A549 (cell line): ENCODE measurements around the gene C16orf46. TPM values are rescaled to one million over a fixed set of nuclear protein-coding genes. Genes with fewer than 3 reads are reported as not detected.

Source experiments
- CHD4 ChIP-seq: fragments of 200-600 bp; sonication (generic); IDR thresholded peaks from 2 replicates; pipeline ENCODE4 v1.6.1; 2016; ENCODE audit warnings: antibody characterized with exemption, mild to moderate bottlenecking, borderline replicate concordance
- EHF ChIP-seq: fragments of 250-450 bp; sonication (Bioruptor Pico); IDR thresholded peaks from 2 replicates; pipeline ENCODE4 v1.5.0; 2020; ENCODE audit warnings: mild to moderate bottlenecking
- FOSB ChIP-seq: fragments of 250-450 bp; sonication (Bioruptor Pico); IDR thresholded peaks from 2 replicates; pipeline ENCODE4 v1.5.0; 2020; ENCODE audit warnings: mild to moderate bottlenecking, moderate library complexity
- FOXS1 ChIP-seq: fragments of 250-450 bp; sonication (Bioruptor Pico); IDR thresholded peaks from 2 replicates; pipeline ENCODE4 v1.5.0; 2020; ENCODE audit warnings: mild to moderate bottlenecking, moderate library complexity
- GATA3 ChIP-seq: IDR thresholded peaks from 2 replicates; pipeline ENCODE4 v1.6.1; 2012; ENCODE audit warnings: borderline replicate concordance
- HOXA7 ChIP-seq: fragments of 250-450 bp; sonication (Bioruptor Pico); IDR thresholded peaks from 2 replicates; pipeline ENCODE4 v1.5.0; 2020; ENCODE audit warnings: mild to moderate bottlenecking, moderate library complexity
- HOXB13 ChIP-seq: fragments of 250-450 bp; sonication (Bioruptor Pico); IDR thresholded peaks from 2 replicates; pipeline ENCODE4 v1.5.0; 2020; ENCODE audit warnings: low read depth, mild to moderate bottlenecking, moderate library complexity
- JUN ChIP-seq, 2 experiments: fragments of >200 bp; sonication (Bioruptor Twin); formaldehyde crosslinking; IDR thresholded peaks; 2 replicates in 1 of 2; 3 replicates in 1 of 2; pipeline ENCODE4 v1.6.1; 2016 to 2017
- MAZ ChIP-seq: fragments of 150-350 bp; IDR thresholded peaks from 2 replicates; pipeline ENCODE4 v1.6.1; 2014; ENCODE audit warnings: antibody characterized with exemption, low read depth, low read length, borderline replicate concordance
- NFE2L2 ChIP-seq: fragments of 150-350 bp; conservative IDR thresholded peaks from 2 replicates; pipeline ENCODE4 v1.6.1; 2014; ENCODE audit warnings: low read length
- NR3C1 ChIP-seq: fragments of >200 bp; sonication (Bioruptor Twin); formaldehyde crosslinking; IDR thresholded peaks from 3 replicates; pipeline ENCODE4 v1.6.1; 2017
- POLR2A ChIP-seq: IDR thresholded peaks from 2 replicates; pipeline ENCODE4 v1.6.1; 2012; ENCODE audit warnings: mild to moderate bottlenecking, low read length
- RCOR1 ChIP-seq: fragments of 150-350 bp; IDR thresholded peaks from 2 replicates; pipeline ENCODE4 v1.6.1; 2014; ENCODE audit warnings: antibody characterized with exemption, low read length, low read depth
- RFX5 ChIP-seq: fragments of 450-650 bp; IDR thresholded peaks from 2 replicates; pipeline ENCODE4 v1.7.1; 2014; ENCODE audit warnings: antibody characterized with exemption, mild to moderate bottlenecking, moderate library complexity
- RNF2 ChIP-seq: fragments of 200-600 bp; sonication (generic); IDR thresholded peaks from 2 replicates; pipeline ENCODE4 v1.6.1; 2016; ENCODE audit warnings: low read depth, mild to moderate bottlenecking, antibody characterized with exemption, moderate library complexity, borderline replicate concordance
- ZSCAN20 ChIP-seq: fragments of 250-450 bp; sonication (Bioruptor Pico); IDR thresholded peaks from 2 replicates; pipeline ENCODE4 v1.8.0; 2022; ENCODE audit warnings: mild to moderate bottlenecking, moderate library complexity
- polyA plus RNA-seq, 4 experiments: library from polyadenylated mRNA; depleted of rRNA in 3 of 4; stranded (reverse); fragments of >200 nt; fragmentation: RNase III in 1 of 4; extraction: RNeasy Plus Mini Kit Qiagen cat#74134 plus additional on column Dnase treatment in 1 of 4; gene quantifications; 2 replicates in 3 of 4; 3 replicates in 1 of 4; pipeline ENCODE4 v1.2.3, GENCODE V29; 2011 to 2017
- TF ChIP-seq, protein P1 (sequence below): fragments of 200-600 bp; sonication (generic); IDR thresholded peaks from 2 replicates; pipeline ENCODE4 v1.6.1; 2016; ENCODE audit warnings: antibody characterized with exemption, mild to moderate bottlenecking, moderate library complexity
- TF ChIP-seq, protein P2 (sequence below): fragments of 150-350 bp; IDR thresholded peaks from 2 replicates; pipeline ENCODE4 v1.6.1; 2014; ENCODE audit warnings: low read depth, mild to moderate bottlenecking, low read length
- TF ChIP-seq, protein P3 (sequence below): fragments of 250-450 bp; sonication (Bioruptor Pico); IDR thresholded peaks from 2 replicates; pipeline ENCODE4 v1.5.0; 2021; ENCODE audit warnings: mild to moderate bottlenecking, moderate library complexity, borderline replicate concordance
- TF ChIP-seq, protein P4 (sequence below): fragments of >200 bp; sonication (Bioruptor Twin); formaldehyde crosslinking; IDR thresholded peaks from 3 replicates; pipeline ENCODE4 v1.6.1; 2016
- TF ChIP-seq, protein P5 (sequence below): fragments of 250-450 bp; sonication (Bioruptor Pico); IDR thresholded peaks from 2 replicates; pipeline ENCODE4 v1.5.0; 2020; ENCODE audit warnings: low read depth, mild to moderate bottlenecking, moderate library complexity
- TF ChIP-seq, protein P6 (sequence below): IDR thresholded peaks from 2 replicates; pipeline ENCODE4 v1.6.1; 2012

C16orf46 gene
- polyA plus RNA-seq, 2 of the 4 experiments (the other 2 are of a cell fraction), result 0.37 to 1.4 TPM

DNA sequence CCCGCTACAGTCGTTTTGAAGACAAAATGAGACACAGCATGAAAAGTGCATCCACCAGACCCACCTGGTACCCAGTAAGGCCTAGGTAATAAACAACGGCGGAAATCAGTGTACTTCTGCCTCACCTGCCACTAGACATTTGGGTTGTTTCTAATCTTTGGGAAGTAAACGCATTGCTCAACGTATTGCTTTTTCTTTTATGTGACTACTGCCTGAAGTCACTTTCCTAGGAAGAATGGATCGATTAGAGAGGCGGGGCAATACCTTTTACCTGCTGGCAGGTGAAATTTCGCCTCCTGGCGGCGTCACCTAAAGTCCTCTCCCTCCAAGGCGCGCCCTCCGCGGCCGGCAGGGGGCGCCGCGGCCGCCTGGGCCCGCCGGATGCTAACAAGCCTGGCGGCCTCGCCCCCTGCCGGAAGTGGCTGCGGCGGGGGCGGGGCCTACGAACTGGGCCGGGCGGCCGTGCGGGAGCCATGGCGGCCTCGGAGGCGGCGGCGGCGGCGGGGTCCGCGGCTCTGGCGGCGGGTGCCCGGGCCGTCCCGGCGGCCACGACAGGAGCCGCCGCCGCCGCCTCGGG is 41.6 kb downstream of the C16orf46 start, which contains the start of gene ATMIN (continued):
- TF ChIP-seq CHD4 (peak; percentile 33; the same call in 1 of the 2 replicates), RFX5 (0 out of 2 replicates have a peak, but pooled peaks have one; percentile 25), JUN (IDR thresholded peaks at IDR 0.05) (peak; percentile 68 to 82), NR3C1 (no peak), GATA3 (no peak), HOXB13 (CRISPR knock-in tag) (no peak), ZSCAN20 (CRISPR knock-in tag) (no peak), EHF (no peak), NFE2L2 (no peak), MAZ (no peak), FOSB (CRISPR knock-in tag) (no peak), POLR2A (peak; percentile 62), RNF2 (no peak), FOXS1 (CRISPR knock-in tag) (no peak), HOXA7 (CRISPR knock-in tag) (no peak), RCOR1 (no peak)
- TF ChIP-seq, protein P1, sequence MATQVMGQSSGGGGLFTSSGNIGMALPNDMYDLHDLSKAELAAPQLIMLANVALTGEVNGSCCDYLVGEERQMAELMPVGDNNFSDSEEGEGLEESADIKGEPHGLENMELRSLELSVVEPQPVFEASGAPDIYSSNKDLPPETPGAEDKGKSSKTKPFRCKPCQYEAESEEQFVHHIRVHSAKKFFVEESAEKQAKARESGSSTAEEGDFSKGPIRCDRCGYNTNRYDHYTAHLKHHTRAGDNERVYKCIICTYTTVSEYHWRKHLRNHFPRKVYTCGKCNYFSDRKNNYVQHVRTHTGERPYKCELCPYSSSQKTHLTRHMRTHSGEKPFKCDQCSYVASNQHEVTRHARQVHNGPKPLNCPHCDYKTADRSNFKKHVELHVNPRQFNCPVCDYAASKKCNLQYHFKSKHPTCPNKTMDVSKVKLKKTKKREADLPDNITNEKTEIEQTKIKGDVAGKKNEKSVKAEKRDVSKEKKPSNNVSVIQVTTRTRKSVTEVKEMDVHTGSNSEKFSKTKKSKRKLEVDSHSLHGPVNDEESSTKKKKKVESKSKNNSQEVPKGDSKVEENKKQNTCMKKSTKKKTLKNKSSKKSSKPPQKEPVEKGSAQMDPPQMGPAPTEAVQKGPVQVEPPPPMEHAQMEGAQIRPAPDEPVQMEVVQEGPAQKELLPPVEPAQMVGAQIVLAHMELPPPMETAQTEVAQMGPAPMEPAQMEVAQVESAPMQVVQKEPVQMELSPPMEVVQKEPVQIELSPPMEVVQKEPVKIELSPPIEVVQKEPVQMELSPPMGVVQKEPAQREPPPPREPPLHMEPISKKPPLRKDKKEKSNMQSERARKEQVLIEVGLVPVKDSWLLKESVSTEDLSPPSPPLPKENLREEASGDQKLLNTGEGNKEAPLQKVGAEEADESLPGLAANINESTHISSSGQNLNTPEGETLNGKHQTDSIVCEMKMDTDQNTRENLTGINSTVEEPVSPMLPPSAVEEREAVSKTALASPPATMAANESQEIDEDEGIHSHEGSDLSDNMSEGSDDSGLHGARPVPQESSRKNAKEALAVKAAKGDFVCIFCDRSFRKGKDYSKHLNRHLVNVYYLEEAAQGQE, result no peak
- TF ChIP-seq, protein P2, sequence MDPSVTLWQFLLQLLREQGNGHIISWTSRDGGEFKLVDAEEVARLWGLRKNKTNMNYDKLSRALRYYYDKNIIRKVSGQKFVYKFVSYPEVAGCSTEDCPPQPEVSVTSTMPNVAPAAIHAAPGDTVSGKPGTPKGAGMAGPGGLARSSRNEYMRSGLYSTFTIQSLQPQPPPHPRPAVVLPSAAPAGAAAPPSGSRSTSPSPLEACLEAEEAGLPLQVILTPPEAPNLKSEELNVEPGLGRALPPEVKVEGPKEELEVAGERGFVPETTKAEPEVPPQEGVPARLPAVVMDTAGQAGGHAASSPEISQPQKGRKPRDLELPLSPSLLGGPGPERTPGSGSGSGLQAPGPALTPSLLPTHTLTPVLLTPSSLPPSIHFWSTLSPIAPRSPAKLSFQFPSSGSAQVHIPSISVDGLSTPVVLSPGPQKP, result no peak
- TF ChIP-seq, protein P3, sequence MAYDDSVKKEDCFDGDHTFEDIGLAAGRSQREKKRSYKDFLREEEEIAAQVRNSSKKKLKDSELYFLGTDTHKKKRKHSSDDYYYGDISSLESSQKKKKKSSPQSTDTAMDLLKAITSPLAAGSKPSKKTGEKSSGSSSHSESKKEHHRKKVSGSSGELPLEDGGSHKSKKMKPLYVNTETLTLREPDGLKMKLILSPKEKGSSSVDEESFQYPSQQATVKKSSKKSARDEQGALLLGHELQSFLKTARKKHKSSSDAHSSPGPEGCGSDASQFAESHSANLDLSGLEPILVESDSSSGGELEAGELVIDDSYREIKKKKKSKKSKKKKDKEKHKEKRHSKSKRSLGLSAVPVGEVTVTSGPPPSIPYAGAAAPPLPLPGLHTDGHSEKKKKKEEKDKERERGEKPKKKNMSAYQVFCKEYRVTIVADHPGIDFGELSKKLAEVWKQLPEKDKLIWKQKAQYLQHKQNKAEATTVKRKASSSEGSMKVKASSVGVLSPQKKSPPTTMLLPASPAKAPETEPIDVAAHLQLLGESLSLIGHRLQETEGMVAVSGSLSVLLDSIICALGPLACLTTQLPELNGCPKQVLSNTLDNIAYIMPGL, result no peak
- TF ChIP-seq, protein P4, sequence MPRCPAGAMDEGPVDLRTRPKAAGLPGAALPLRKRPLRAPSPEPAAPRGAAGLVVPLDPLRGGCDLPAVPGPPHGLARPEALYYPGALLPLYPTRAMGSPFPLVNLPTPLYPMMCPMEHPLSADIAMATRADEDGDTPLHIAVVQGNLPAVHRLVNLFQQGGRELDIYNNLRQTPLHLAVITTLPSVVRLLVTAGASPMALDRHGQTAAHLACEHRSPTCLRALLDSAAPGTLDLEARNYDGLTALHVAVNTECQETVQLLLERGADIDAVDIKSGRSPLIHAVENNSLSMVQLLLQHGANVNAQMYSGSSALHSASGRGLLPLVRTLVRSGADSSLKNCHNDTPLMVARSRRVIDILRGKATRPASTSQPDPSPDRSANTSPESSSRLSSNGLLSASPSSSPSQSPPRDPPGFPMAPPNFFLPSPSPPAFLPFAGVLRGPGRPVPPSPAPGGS, result peak; percentile 68; the same call in 1 of the 3 replicates
- TF ChIP-seq, protein P5, sequence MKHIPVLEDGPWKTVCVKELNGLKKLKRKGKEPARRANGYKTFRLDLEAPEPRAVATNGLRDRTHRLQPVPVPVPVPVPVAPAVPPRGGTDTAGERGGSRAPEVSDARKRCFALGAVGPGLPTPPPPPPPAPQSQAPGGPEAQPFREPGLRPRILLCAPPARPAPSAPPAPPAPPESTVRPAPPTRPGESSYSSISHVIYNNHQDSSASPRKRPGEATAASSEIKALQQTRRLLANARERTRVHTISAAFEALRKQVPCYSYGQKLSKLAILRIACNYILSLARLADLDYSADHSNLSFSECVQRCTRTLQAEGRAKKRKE (CRISPR knock-in tag), result no peak
- TF ChIP-seq, protein P6, sequence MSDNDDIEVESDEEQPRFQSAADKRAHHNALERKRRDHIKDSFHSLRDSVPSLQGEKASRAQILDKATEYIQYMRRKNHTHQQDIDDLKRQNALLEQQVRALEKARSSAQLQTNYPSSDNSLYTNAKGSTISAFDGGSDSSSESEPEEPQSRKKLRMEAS, result 0 out of 2 replicates have a peak, but pooled peaks have one; percentile 33
- TF ChIP-seq, all 56 proteins: peak for 10
